IMR-90 (cell line): ENCODE results near the gene ACAP2. TPM values are rescaled to one million over a fixed set of nuclear protein-coding genes. Genes with fewer than 3 reads are reported as not detected.

Source experiments
- ATAC-seq: fragments of 200-7000 bp; cut with Tn5 transposase; 2 replicates; pipeline ENCODE4 v1.9.1; 2020; ENCODE audit warnings: low read depth, mild to moderate bottlenecking, moderate library complexity
- BruUV-seq: library from RNA; stranded (reverse); fragments of 400-500 nt; replicated peaks from 2 replicates; lab custom pipeline; 2021; lab: Mats Ljungman, UMichigan
- CTCF ChIA-PET: fragments of 300-600 bp; formaldehyde crosslinking; extraction: SDS; loops from one replicate; lab custom pipeline; 2021; ENCODE audit warnings: antibody characterized with exemption; lab: Yijun Ruan, JAX
- POLR2A ChIA-PET: fragments of 300-600 bp; sonication (Branson Sonifier 250); formaldehyde crosslinking; loops from one replicate; lab custom pipeline; 2022; ENCODE audit warnings: antibody characterized with exemption; ENCODE audit not compliant: unreplicated experiment; lab: Charles Lee
- DNase-seq: peaks from one replicate; pipeline ENCODE4 v3.0.0; 2013
- H2AFZ ChIP-seq: replicated peaks from 2 replicates; pipeline ENCODE3; 2013; ENCODE audit warnings: low read length, mild to moderate bottlenecking; ENCODE audit not compliant: poor library complexity
- H2AK5ac ChIP-seq: 2 replicates; pipeline ENCODE4 v1.6.1; 2013; ENCODE audit warnings: low read depth, low read length, inconsistent platforms
- H2AK9ac ChIP-seq: replicated peaks from 2 replicates; pipeline ENCODE3; 2013; ENCODE audit warnings: mild to moderate bottlenecking, low read depth, low read length, moderate library complexity; ENCODE audit not compliant: poor library complexity
- H2BK120ac ChIP-seq: 2 replicates; pipeline ENCODE4 v1.6.1; 2013; ENCODE audit warnings: low read depth, low read length, inconsistent platforms
- H2BK15ac ChIP-seq: 3 replicates; pipeline ENCODE4 v1.6.1; 2013; ENCODE audit warnings: low read depth, low read length, inconsistent platforms
- H2BK20ac ChIP-seq: 2 replicates; pipeline ENCODE4 v1.6.1; 2013; ENCODE audit warnings: low read depth, mild to moderate bottlenecking, inconsistent platforms, low read length, moderate library complexity
- H2BK5ac ChIP-seq: 2 replicates; pipeline ENCODE4 v1.6.1; 2013; ENCODE audit warnings: mild to moderate bottlenecking, low read depth, low read length, inconsistent platforms; ENCODE audit not compliant: poor library complexity, severe bottlenecking
- H3K14ac ChIP-seq: replicated peaks from 2 replicates; pipeline ENCODE4 v1.6.1; 2013; ENCODE audit warnings: low read depth, low read length, inconsistent platforms
- H3K18ac ChIP-seq: 2 replicates; pipeline ENCODE4 v1.6.1; 2013; ENCODE audit warnings: low read depth, low read length, control low read depth
- H3K23ac ChIP-seq: 2 replicates; pipeline ENCODE4 v1.6.1; 2013; ENCODE audit warnings: low read depth, low read length, inconsistent platforms
- H3K27ac ChIP-seq: 2 replicates; pipeline ENCODE4 v1.5.1; 2013; ENCODE audit warnings: mild to moderate bottlenecking, control low read depth, low read length; ENCODE audit not compliant: insufficient read depth
- H3K27me3 ChIP-seq: 2 replicates; pipeline ENCODE4 v1.6.1; 2013; ENCODE audit warnings: low read length; ENCODE audit not compliant: control insufficient read depth, insufficient read depth
- H3K36me3 ChIP-seq: 2 replicates; pipeline ENCODE4 v1.6.1; 2013; ENCODE audit warnings: low read length, mixed read lengths; ENCODE audit not compliant: control insufficient read depth, insufficient read depth
- H3K4ac ChIP-seq: 2 replicates; pipeline ENCODE4 v1.6.1; 2013; ENCODE audit warnings: low read depth, low read length, inconsistent platforms
- H3K4me1 ChIP-seq: 2 replicates; pipeline ENCODE4 v1.6.1; 2013; ENCODE audit warnings: low read length, mixed read lengths; ENCODE audit not compliant: control insufficient read depth, insufficient read depth
- H3K4me2 ChIP-seq: 2 replicates; pipeline ENCODE4 v1.6.1; 2013; ENCODE audit warnings: low read depth, mild to moderate bottlenecking, control low read depth, low read length, moderate library complexity
- H3K4me3 ChIP-seq: 2 replicates; pipeline ENCODE4 v1.5.1; 2013; ENCODE audit warnings: low read depth, mild to moderate bottlenecking, control low read depth, low read length, moderate library complexity; ENCODE audit not compliant: insufficient read depth
- H3K56ac ChIP-seq: 2 replicates; pipeline ENCODE4 v1.6.1; 2013; ENCODE audit warnings: low read length, inconsistent platforms; ENCODE audit not compliant: insufficient read depth; ENCODE audit errors: extremely low read depth
- H3K79me1 ChIP-seq, 2 experiments: 2 replicates each; pipeline ENCODE4 v1.6.1; 2013; ENCODE audit warnings: low read length in 2 of 2, inconsistent platforms in 1 of 2, low read depth in 1 of 2
- H3K9ac ChIP-seq: 2 replicates; pipeline ENCODE4 v1.6.1; 2013; ENCODE audit warnings: low read depth, low read length, control low read depth
- H3K9me1 ChIP-seq: 2 replicates; pipeline ENCODE4 v1.6.1; 2013; ENCODE audit warnings: low read length, inconsistent platforms; ENCODE audit not compliant: insufficient read depth
- H3K9me3 ChIP-seq: 2 replicates; pipeline ENCODE4 v1.6.1; 2013; ENCODE audit warnings: low read length; ENCODE audit not compliant: control insufficient read depth, insufficient read depth
- H4K20me1 ChIP-seq: 2 replicates; pipeline ENCODE4 v1.6.1; 2013; ENCODE audit warnings: low read length, inconsistent platforms; ENCODE audit not compliant: insufficient read depth
- H4K5ac ChIP-seq: 2 replicates; pipeline ENCODE4 v1.6.1; 2013; ENCODE audit warnings: mild to moderate bottlenecking, low read depth, low read length, control low read depth
- H4K8ac ChIP-seq, 2 experiments: 2 replicates each; pipeline ENCODE4 v1.6.1; 2013; ENCODE audit warnings: low read depth in 2 of 2, low read length in 2 of 2, control low read depth in 1 of 2, inconsistent platforms in 1 of 2
- H4K91ac ChIP-seq: 2 replicates; pipeline ENCODE4 v1.6.1; 2013; ENCODE audit warnings: low read depth, low read length, inconsistent platforms; ENCODE audit not compliant: insufficient read depth
- WGBS, 2 experiments: methylation state at CpG; one replicate each; pipeline versions ENCODE4 v1.1.5 to v1.1.7; 2013; ENCODE audit warnings: missing lambda C conversion rate in 2 of 2; ENCODE audit not compliant: insufficient read length in 1 of 2; ENCODE audit errors: extremely low coverage in 2 of 2; 5-methylcytosine and 5-hydroxymethylcytosine counted together
- dilution Hi-C: fragments of 300-500 bp; cut with HindIII; formaldehyde crosslinking; loops from one replicate; pipeline ENCODE4 v1.14.3; 2018; ENCODE audit warnings: low sequenced_read_pairs; ENCODE audit not compliant: unreplicated experiment
- in situ Hi-C: fragments of 300-500 bp; cut with MboI; formaldehyde crosslinking; loops from 3 replicates; pipeline ENCODE4 v1.14.3; 2019; ENCODE audit warnings: low sequenced_read_pairs, inconsistent platforms, mixed read lengths
- intact Hi-C: fragments of 100-400 bp; cut with micrococcal nuclease; formaldehyde crosslinking; loops from 2 replicates; pipeline ENCODE4 v1.10.0; 2022
- polyA plus RNA-seq, 3 experiments: library from polyadenylated mRNA; depleted of rRNA; stranded (reverse); fragments of >200 nt; gene quantifications; 2 replicates each; pipeline ENCODE4 v1.2.3, GENCODE V29; 2012; ENCODE audit warnings: low replicate concordance in 1 of 3
- total RNA-seq: library from RNA; depleted of rRNA; stranded (reverse); fragments of >200 nt; gene quantifications from 2 replicates; pipeline ENCODE4 v1.2.3, GENCODE V29; 2012
- TF ChIP-seq, protein P1 (sequence below): fragments of 150-350 bp; IDR thresholded peaks from 2 replicates; pipeline ENCODE4 v1.6.1; 2016; ENCODE audit warnings: low read depth, mild to moderate bottlenecking, low read length, moderate library complexity, borderline replicate concordance

Gene ACAP2
- total and polyA plus RNA-seq, 2 of the 4 experiments (the other 2 are of a cell fraction): 11.9 to 35.1 TPM

DNA sequence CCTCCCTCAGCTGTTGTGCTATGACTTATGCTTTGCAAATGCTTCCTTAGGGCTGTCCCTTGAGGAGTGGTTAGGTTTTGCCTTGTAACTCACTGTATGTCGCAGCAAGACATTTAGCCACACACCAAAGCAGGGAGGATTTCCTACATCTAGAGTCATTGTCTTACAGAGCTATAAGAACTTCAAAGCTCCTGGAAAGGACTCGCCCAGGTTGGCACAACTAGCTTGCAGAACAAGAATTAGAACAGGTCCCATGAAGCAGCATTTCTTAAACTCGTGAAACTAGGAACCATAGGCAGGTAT is 19.4 kb upstream of the ACAP2 start:
- DNase-seq: no peak
- Histone ChIP-seq H3K23ac (no peak overlapping the region), H3K56ac (no peak overlapping the region), H4K5ac (no peak overlapping the region), H4K91ac (no peak overlapping the region), H2AK5ac (no peak overlapping the region), H3K27ac (no peak overlapping the region), H4K20me1 (no peaks in the 10 kb centered on the region), H3K14ac (no peak overlapping the region), H2BK120ac (no peak overlapping the region), H3K36me3 (no peaks in the 10 kb centered on the region), H2BK20ac (no peak overlapping the region), H4K8ac (no peak overlapping the region), H2AFZ (no peak overlapping the region), H3K9ac (no peak overlapping the region), H3K4ac (no peak overlapping the region), H3K4me1 (no peaks in the 10 kb centered on the region), H3K9me1 (no peaks in the 10 kb centered on the region; the same call in 1 of the 2 replicates), H2AK9ac (no peak overlapping the region), H3K4me3 (no peak overlapping the region), H3K4me2 (no peak overlapping the region), H3K79me1 (no peaks in the 10 kb centered on the region), H3K9me3 (no peaks in the 10 kb centered on the region), H3K27me3 (0 out of 2 replicates have a peak, but pooled peaks cover 3% of the 10 kb centered on the region), H3K18ac (no peak overlapping the region), H2BK15ac (no peak overlapping the region), H2BK5ac (no peak overlapping the region)
- dilution Hi-C loops (no loop called here), intact Hi-C loops (no loop called here), in situ Hi-C loops (loop anchor here (10.0 kb wide), 1 partner anchor 53 kb away; no protein-coding TSS in a partner anchor)
- no TSS peak for BruUV-seq
- TF ChIP-seq, protein P1, sequence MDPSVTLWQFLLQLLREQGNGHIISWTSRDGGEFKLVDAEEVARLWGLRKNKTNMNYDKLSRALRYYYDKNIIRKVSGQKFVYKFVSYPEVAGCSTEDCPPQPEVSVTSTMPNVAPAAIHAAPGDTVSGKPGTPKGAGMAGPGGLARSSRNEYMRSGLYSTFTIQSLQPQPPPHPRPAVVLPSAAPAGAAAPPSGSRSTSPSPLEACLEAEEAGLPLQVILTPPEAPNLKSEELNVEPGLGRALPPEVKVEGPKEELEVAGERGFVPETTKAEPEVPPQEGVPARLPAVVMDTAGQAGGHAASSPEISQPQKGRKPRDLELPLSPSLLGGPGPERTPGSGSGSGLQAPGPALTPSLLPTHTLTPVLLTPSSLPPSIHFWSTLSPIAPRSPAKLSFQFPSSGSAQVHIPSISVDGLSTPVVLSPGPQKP: no peak
- WGBS, 2 experiments: 100% methylated on average over 1 of the region's 3 CpGs; no CpG with 5 or more reads in 1 of the 2 experiments
- ChIA-PET CTCF (no interaction called here), POLR2A (no interaction called here)
- ATAC-seq: no peak
